IMR-90 (cell line): ENCODE measurements around the gene AMTN. TPM values are rescaled to one million over a fixed set of nuclear protein-coding genes. Genes with fewer than 3 reads are reported as not detected.

Source experiments
- ATAC-seq: fragments of 200-7000 bp; cut with Tn5 transposase; 2 replicates; pipeline ENCODE4 v1.9.1; 2020; ENCODE audit warnings: low read depth, mild to moderate bottlenecking, moderate library complexity
- BruUV-seq: library from RNA; stranded (reverse); fragments of 400-500 nt; replicated peaks from 2 replicates; lab custom pipeline; 2021; lab: Mats Ljungman, UMichigan
- CTCF ChIA-PET: fragments of 300-600 bp; formaldehyde crosslinking; extraction: SDS; loops from one replicate; lab custom pipeline; 2021; ENCODE audit warnings: antibody characterized with exemption; lab: Yijun Ruan, JAX
- POLR2A ChIA-PET: fragments of 300-600 bp; sonication (Branson Sonifier 250); formaldehyde crosslinking; loops from one replicate; lab custom pipeline; 2022; ENCODE audit warnings: antibody characterized with exemption; ENCODE audit not compliant: unreplicated experiment; lab: Charles Lee
- DNase-seq: peaks from one replicate; pipeline ENCODE4 v3.0.0; 2013
- H2AFZ ChIP-seq: replicated peaks from 2 replicates; pipeline ENCODE3; 2013; ENCODE audit warnings: low read length, mild to moderate bottlenecking; ENCODE audit not compliant: poor library complexity
- H2AK5ac ChIP-seq: 2 replicates; pipeline ENCODE4 v1.6.1; 2013; ENCODE audit warnings: low read depth, low read length, inconsistent platforms
- H2AK9ac ChIP-seq: replicated peaks from 2 replicates; pipeline ENCODE3; 2013; ENCODE audit warnings: mild to moderate bottlenecking, low read depth, low read length, moderate library complexity; ENCODE audit not compliant: poor library complexity
- H2BK120ac ChIP-seq: 2 replicates; pipeline ENCODE4 v1.6.1; 2013; ENCODE audit warnings: low read depth, low read length, inconsistent platforms
- H2BK15ac ChIP-seq: 3 replicates; pipeline ENCODE4 v1.6.1; 2013; ENCODE audit warnings: low read depth, low read length, inconsistent platforms
- H2BK20ac ChIP-seq: 2 replicates; pipeline ENCODE4 v1.6.1; 2013; ENCODE audit warnings: low read depth, mild to moderate bottlenecking, inconsistent platforms, low read length, moderate library complexity
- H2BK5ac ChIP-seq: 2 replicates; pipeline ENCODE4 v1.6.1; 2013; ENCODE audit warnings: mild to moderate bottlenecking, low read depth, low read length, inconsistent platforms; ENCODE audit not compliant: poor library complexity, severe bottlenecking
- H3K14ac ChIP-seq: replicated peaks from 2 replicates; pipeline ENCODE4 v1.6.1; 2013; ENCODE audit warnings: low read depth, low read length, inconsistent platforms
- H3K18ac ChIP-seq: 2 replicates; pipeline ENCODE4 v1.6.1; 2013; ENCODE audit warnings: low read depth, low read length, control low read depth
- H3K23ac ChIP-seq: 2 replicates; pipeline ENCODE4 v1.6.1; 2013; ENCODE audit warnings: low read depth, low read length, inconsistent platforms
- H3K27ac ChIP-seq: 2 replicates; pipeline ENCODE4 v1.5.1; 2013; ENCODE audit warnings: mild to moderate bottlenecking, control low read depth, low read length; ENCODE audit not compliant: insufficient read depth
- H3K27me3 ChIP-seq: 2 replicates; pipeline ENCODE4 v1.6.1; 2013; ENCODE audit warnings: low read length; ENCODE audit not compliant: control insufficient read depth, insufficient read depth
- H3K36me3 ChIP-seq: 2 replicates; pipeline ENCODE4 v1.6.1; 2013; ENCODE audit warnings: low read length, mixed read lengths; ENCODE audit not compliant: control insufficient read depth, insufficient read depth
- H3K4ac ChIP-seq: 2 replicates; pipeline ENCODE4 v1.6.1; 2013; ENCODE audit warnings: low read depth, low read length, inconsistent platforms
- H3K4me1 ChIP-seq: 2 replicates; pipeline ENCODE4 v1.6.1; 2013; ENCODE audit warnings: low read length, mixed read lengths; ENCODE audit not compliant: control insufficient read depth, insufficient read depth
- H3K4me2 ChIP-seq: 2 replicates; pipeline ENCODE4 v1.6.1; 2013; ENCODE audit warnings: low read depth, mild to moderate bottlenecking, control low read depth, low read length, moderate library complexity
- H3K4me3 ChIP-seq: 2 replicates; pipeline ENCODE4 v1.5.1; 2013; ENCODE audit warnings: low read depth, mild to moderate bottlenecking, control low read depth, low read length, moderate library complexity; ENCODE audit not compliant: insufficient read depth
- H3K56ac ChIP-seq: 2 replicates; pipeline ENCODE4 v1.6.1; 2013; ENCODE audit warnings: low read length, inconsistent platforms; ENCODE audit not compliant: insufficient read depth; ENCODE audit errors: extremely low read depth
- H3K79me1 ChIP-seq, 2 experiments: 2 replicates each; pipeline ENCODE4 v1.6.1; 2013; ENCODE audit warnings: low read length in 2 of 2, inconsistent platforms in 1 of 2, low read depth in 1 of 2
- H3K9ac ChIP-seq: 2 replicates; pipeline ENCODE4 v1.6.1; 2013; ENCODE audit warnings: low read depth, low read length, control low read depth
- H3K9me1 ChIP-seq: 2 replicates; pipeline ENCODE4 v1.6.1; 2013; ENCODE audit warnings: low read length, inconsistent platforms; ENCODE audit not compliant: insufficient read depth
- H3K9me3 ChIP-seq: 2 replicates; pipeline ENCODE4 v1.6.1; 2013; ENCODE audit warnings: low read length; ENCODE audit not compliant: control insufficient read depth, insufficient read depth
- H4K20me1 ChIP-seq: 2 replicates; pipeline ENCODE4 v1.6.1; 2013; ENCODE audit warnings: low read length, inconsistent platforms; ENCODE audit not compliant: insufficient read depth
- H4K5ac ChIP-seq: 2 replicates; pipeline ENCODE4 v1.6.1; 2013; ENCODE audit warnings: mild to moderate bottlenecking, low read depth, low read length, control low read depth
- H4K8ac ChIP-seq, 2 experiments: 2 replicates each; pipeline ENCODE4 v1.6.1; 2013; ENCODE audit warnings: low read depth in 2 of 2, low read length in 2 of 2, control low read depth in 1 of 2, inconsistent platforms in 1 of 2
- H4K91ac ChIP-seq: 2 replicates; pipeline ENCODE4 v1.6.1; 2013; ENCODE audit warnings: low read depth, low read length, inconsistent platforms; ENCODE audit not compliant: insufficient read depth
- BHLHE40 ChIP-seq: fragments of 150-350 bp; IDR thresholded peaks from 2 replicates; pipeline ENCODE4 v1.6.1; 2016; ENCODE audit warnings: mild to moderate bottlenecking, low read depth, low read length
- CTCF ChIP-seq: conservative IDR thresholded peaks from 2 replicates; pipeline ENCODE4 v1.5.1; 2012; ENCODE audit warnings: mild to moderate bottlenecking, low read depth, low read length, improper control_type of control experiment
- POLR2A ChIP-seq: IDR thresholded peaks from 2 replicates; pipeline ENCODE4 v1.6.1; 2012; ENCODE audit warnings: mild to moderate bottlenecking, low read depth, low read length
- RAD21 ChIP-seq: IDR thresholded peaks from 2 replicates; pipeline ENCODE4 v1.6.1; 2012; ENCODE audit warnings: low read length, improper control_type of control experiment
- SMC3 ChIP-seq: fragments of 150-350 bp; IDR thresholded peaks from 2 replicates; pipeline ENCODE4 v1.6.1; 2016; ENCODE audit warnings: low read depth, mild to moderate bottlenecking, antibody characterized with exemption, low read length, moderate library complexity
- WGBS, 2 experiments: methylation state at CpG; one replicate each; pipeline versions ENCODE4 v1.1.5 to v1.1.7; 2013; ENCODE audit warnings: missing lambda C conversion rate in 2 of 2; ENCODE audit not compliant: insufficient read length in 1 of 2; ENCODE audit errors: extremely low coverage in 2 of 2; 5-methylcytosine and 5-hydroxymethylcytosine counted together
- dilution Hi-C: fragments of 300-500 bp; cut with HindIII; formaldehyde crosslinking; loops from one replicate; pipeline ENCODE4 v1.14.3; 2018; ENCODE audit warnings: low sequenced_read_pairs; ENCODE audit not compliant: unreplicated experiment
- in situ Hi-C: fragments of 300-500 bp; cut with MboI; formaldehyde crosslinking; loops from 3 replicates; pipeline ENCODE4 v1.14.3; 2019; ENCODE audit warnings: low sequenced_read_pairs, inconsistent platforms, mixed read lengths
- intact Hi-C: fragments of 100-400 bp; cut with micrococcal nuclease; formaldehyde crosslinking; loops from 2 replicates; pipeline ENCODE4 v1.10.0; 2022
- polyA plus RNA-seq, 3 experiments: library from polyadenylated mRNA; depleted of rRNA; stranded (reverse); fragments of >200 nt; gene quantifications; 2 replicates each; pipeline ENCODE4 v1.2.3, GENCODE V29; 2012; ENCODE audit warnings: low replicate concordance in 1 of 3
- total RNA-seq: library from RNA; depleted of rRNA; stranded (reverse); fragments of >200 nt; gene quantifications from 2 replicates; pipeline ENCODE4 v1.2.3, GENCODE V29; 2012

AMTN gene
- total and polyA plus RNA-seq, 2 of the 4 experiments (the other 2 are of a cell fraction): not detected

GRCh38 chr4:70559211-70559830, 41.0 kb downstream of the AMTN start:
- no peak overlapping the region for H2BK5ac ChIP-seq
- no peak overlapping the region for H3K23ac ChIP-seq
- H3K18ac ChIP-seq: no peak overlapping the region
- H3K4me1 ChIP-seq: no peaks in the 10 kb centered on the region
- no peak overlapping the region for H3K4ac ChIP-seq
- no peak overlapping the region for H2BK15ac ChIP-seq
- no TSS peak for BruUV-seq
- TF ChIP-seq CTCF (peak; percentile 70), RAD21 (peak; percentile 60), BHLHE40 (no peak), SMC3 (peak; percentile 44; the same call in 1 of the 2 replicates), POLR2A (no peak)
- ATAC-seq (peak; percentile 89), DNase-seq (peak; percentile 34)
- H3K27me3 ChIP-seq: no peaks in the 10 kb centered on the region
- H3K36me3 ChIP-seq: no peaks in the 10 kb centered on the region
- H2AK9ac ChIP-seq: no peak overlapping the region
- H3K9me1 ChIP-seq: no peaks in the 10 kb centered on the region
- H3K14ac ChIP-seq: no peak overlapping the region
- intact Hi-C loops: loop anchor here (1.0 to 5.0 kb wide), 3 partner anchors 376 to 871 kb away; no protein-coding TSS in a partner anchor
- no peaks in the 10 kb centered on the region for H3K79me1 ChIP-seq
- H2BK20ac ChIP-seq: no peak overlapping the region
- POLR2A ChIA-PET: no interaction called here
- H2AFZ ChIP-seq: no peak overlapping the region
- H3K4me3 ChIP-seq: no peak overlapping the region
- H3K9me3 ChIP-seq: no peaks in the 10 kb centered on the region
- H4K8ac ChIP-seq: no peak overlapping the region
- H2AK5ac ChIP-seq: no peak overlapping the region
- H3K27ac ChIP-seq: no peak overlapping the region
- no CpG with 5 or more reads among the region's 2 CpGs for WGBS, 2 experiments
- H3K56ac ChIP-seq: no peak overlapping the region
- H2BK120ac ChIP-seq: no peak overlapping the region
- CTCF ChIA-PET: interaction anchor here (0.5 to 0.7 kb wide), 3 partner anchors 9 to 25 kb away, joined by 3 to 4 read pairs (median 3); no protein-coding TSS in a partner anchor
- dilution Hi-C loops: no loop called here
- H4K91ac ChIP-seq: no peak overlapping the region
- in situ Hi-C loops: no loop called here
- H3K4me2 ChIP-seq: no peak overlapping the region
- no peak overlapping the region for H3K9ac ChIP-seq
- no peak overlapping the region for H4K5ac ChIP-seq
- no peaks in the 10 kb centered on the region for H4K20me1 ChIP-seq
